Hepatic stellate cell (primary cell): ENCODE measurements around the gene STAB2.

Experiments used
- DNase-seq: peaks from one replicate; pipeline ENCODE4 v3.0.0; 2011; ENCODE audit warnings: low spot score

STAB2 gene, protein sequence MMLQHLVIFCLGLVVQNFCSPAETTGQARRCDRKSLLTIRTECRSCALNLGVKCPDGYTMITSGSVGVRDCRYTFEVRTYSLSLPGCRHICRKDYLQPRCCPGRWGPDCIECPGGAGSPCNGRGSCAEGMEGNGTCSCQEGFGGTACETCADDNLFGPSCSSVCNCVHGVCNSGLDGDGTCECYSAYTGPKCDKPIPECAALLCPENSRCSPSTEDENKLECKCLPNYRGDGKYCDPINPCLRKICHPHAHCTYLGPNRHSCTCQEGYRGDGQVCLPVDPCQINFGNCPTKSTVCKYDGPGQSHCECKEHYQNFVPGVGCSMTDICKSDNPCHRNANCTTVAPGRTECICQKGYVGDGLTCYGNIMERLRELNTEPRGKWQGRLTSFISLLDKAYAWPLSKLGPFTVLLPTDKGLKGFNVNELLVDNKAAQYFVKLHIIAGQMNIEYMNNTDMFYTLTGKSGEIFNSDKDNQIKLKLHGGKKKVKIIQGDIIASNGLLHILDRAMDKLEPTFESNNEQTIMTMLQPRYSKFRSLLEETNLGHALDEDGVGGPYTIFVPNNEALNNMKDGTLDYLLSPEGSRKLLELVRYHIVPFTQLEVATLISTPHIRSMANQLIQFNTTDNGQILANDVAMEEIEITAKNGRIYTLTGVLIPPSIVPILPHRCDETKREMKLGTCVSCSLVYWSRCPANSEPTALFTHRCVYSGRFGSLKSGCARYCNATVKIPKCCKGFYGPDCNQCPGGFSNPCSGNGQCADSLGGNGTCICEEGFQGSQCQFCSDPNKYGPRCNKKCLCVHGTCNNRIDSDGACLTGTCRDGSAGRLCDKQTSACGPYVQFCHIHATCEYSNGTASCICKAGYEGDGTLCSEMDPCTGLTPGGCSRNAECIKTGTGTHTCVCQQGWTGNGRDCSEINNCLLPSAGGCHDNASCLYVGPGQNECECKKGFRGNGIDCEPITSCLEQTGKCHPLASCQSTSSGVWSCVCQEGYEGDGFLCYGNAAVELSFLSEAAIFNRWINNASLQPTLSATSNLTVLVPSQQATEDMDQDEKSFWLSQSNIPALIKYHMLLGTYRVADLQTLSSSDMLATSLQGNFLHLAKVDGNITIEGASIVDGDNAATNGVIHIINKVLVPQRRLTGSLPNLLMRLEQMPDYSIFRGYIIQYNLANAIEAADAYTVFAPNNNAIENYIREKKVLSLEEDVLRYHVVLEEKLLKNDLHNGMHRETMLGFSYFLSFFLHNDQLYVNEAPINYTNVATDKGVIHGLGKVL (N-terminal part only)

DNA sequence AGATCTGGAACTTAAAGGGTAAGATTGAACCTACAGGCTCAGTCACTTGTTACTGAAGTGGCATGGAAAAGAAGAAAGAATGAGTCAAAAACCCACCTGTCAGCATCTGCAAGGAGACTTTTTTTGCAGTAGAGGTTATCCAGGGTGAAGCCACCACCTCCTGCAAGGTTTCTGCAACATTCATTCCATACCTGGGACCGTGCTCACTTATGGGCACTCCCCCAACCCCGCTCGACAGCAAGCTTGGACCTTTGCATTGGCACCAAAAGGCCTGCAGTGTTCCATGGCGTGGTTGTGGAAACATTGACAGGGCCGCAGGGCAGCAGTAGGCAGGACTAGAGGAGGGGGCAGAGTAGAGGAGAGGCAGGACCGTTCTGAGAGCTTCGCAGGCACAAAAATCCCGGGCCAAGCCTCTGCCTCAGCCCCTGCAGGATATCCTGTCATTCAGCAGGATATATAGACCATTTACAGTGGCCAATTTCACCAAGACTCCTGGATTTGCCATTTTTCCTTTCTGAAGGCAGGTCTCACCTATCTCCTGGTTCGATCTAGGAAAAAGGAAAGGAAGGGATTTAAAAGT is at the start of gene STAB2:
Gene STAB2, plus strand, starts transcription at position 483 of the 580 bp plus-strand sequence. CDS start 204 bp downstream, outside the sequence.
- no peak for DNase-seq

DNA sequence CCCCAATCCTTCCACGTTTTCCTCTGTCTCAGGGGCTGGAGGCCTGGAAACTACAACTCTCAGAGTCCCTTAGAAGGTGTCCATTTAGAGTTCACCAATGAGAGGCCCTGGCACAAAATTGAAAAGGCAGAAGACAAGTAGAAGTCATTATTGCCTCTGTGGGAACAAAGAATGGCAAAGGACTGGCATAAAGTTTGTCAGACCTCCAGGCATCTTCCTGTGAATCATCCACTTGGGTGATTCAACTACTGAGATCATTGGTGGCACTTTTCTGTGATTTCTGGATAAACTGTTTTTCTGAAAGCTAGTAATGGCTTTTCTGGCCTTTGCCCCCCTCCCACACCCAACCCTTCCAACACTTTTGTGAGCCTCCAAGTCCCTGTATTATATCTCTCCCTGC is 48.7 kb upstream of the STAB2 start:
- no peak for DNase-seq

- DNase-seq = no peak
These were observed 46.8 kb upstream of the STAB2 start for GRCh38 chr12:103540319-103540718.

GRCh38 chr12:103542078-103542477 is 45.0 kb upstream of the STAB2 start:
- no peak for DNase-seq

DNA sequence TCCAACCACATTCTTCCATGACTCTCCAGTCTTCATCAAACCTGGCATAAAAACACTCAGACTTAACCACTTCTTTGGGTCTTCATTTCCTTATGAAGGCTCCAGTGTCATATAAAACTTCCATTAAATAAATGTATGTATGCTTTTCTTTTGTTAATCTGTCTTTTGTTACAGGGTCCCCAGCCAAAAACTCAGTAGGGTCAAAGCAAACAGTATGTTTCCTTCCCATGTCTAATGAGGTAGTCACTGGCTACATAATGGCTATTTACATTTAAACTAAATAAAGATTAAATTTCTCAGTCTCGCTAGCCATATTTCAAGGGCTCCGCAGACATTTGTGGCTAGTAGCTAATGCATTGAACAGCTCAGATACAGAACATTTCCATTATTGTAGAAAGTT is 40.1 kb upstream of the STAB2 start:
- no peak for DNase-seq

GRCh38 chr12:103547376-103547775 is 39.7 kb upstream of the STAB2 start:
- DNase-seq = no peak

- DNase-seq = no peak
These were observed 39.1 kb upstream of the STAB2 start for GRCh38 chr12:103547929-103548328.

DNA sequence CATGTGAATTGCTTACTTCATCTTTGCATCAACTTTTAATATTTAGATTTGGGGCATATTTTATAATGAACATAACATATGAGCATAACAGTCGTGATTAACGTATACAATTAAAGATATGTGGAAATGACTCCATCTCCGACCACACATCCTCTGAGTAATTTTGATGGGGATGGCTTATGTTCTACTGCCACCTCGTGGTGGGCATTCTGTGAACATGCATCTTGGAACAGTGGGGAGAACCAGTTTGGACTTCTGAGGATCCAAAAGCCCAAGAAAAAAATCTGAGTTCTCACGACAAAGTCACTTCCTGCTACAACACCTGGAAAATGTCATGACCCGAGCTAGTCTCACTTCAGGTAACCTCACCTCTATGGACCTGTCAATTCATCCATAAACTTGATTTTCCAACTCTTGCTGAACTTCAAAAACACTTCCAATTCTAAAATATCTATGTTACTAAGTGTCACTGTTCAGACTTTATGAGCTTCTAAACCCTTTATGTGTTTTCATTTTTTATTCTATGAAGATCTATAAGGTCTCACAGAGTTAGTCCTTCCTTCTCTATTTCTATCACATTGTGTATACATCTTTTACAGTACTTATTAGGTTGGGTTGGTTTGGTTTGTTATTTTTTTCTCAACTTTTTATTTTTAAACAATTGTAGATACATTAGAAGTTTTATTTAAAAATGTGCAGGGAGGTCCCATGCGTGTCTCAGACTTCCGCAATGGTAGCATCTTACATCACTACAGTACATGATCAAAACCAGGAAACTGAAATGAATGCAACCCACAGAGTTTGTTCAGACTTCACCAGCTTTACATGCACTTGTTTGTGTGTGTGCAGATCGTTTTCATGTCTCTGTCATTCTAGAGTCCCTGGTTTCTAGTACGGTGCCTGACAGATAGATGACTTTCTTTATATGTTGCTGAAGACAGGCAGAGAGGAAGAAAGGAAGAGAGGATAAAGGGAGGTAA is 38.2 kb upstream of the STAB2 start:
- peak; percentile 24 for DNase-seq

DNA sequence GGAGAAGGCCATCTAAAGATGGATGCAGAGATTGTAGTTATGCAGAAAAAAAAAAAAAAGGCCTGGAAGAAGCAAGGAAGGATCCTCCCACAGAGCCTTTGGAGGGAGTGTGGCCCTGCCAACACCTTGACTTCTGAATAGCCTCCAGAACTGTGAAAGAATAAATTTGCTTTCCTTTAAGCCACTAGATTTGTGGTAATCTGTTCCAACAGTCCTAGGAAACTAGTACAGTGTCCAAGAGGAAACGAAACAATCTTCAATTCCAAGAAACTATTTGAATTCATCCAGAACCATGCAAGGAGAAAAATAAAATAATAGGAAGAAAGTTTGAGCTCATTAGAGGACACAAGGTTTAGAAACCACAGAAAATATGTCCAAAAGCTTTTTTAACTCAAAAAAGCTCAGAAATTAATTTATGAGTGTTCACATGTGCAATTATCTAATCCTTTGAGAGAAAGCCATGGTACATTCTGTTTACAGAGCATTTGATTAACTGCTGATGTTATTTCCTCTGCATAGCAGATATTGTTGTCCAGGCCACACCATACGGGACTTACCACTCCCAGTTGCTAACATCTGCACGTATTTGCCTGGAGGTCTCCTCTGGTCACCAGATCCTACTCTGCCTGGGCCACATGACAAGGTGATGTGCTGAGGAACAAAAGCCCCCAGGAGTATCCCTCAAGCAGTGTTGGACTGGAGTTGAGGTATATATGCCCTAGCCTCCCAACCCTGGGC is 30.0 kb upstream of the STAB2 start:
- no peak for DNase-seq

GRCh38 chr12:103557628-103558010 is 29.5 kb upstream of the STAB2 start:
- no peak for DNase-seq

DNA sequence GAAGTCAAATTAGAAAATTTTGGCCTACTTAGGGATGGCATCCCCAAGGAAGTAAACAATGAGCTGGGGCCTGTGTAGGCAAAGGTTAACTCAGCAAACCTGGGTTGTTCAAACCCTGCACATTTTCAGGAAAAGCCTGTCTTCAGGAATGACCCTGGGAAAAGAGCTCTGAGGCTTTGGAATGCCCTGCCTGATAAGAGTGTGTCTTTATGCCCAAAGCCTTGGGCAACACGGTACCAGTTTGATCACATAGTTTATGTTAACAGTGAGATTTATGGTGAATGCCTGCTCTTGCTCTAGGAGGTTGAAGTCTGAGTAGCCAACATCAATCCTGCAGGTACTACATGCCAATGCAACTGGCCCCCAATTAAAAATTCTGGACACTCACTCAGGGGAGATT is 28.2 kb upstream of the STAB2 start:
- no peak for DNase-seq

DNA sequence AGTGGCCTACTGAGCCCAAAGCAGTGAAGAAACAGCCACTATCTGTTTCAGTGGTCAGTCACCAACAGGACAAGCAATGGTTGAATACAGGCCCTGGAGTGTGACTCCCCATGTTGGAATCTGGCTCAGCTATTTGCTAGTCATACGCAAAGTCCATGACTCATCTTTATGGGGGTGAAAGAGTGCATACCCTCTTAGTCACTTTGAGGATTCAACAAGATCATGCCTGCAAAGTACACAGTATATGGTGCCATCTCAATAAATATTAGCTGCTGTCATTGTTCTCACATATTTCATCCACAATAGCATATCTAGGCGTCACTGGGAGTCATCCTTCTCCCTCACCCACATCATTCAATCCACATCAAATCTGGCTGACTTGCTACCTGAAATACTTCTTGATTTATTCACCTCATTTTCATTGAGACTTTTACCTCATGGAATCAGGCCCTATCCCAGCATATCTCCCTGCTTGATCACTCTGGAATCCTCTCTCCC is 26.4 kb upstream of the STAB2 start:
- peak; percentile 75 for DNase-seq

- no peak for DNase-seq
These were observed 25.9 kb upstream of the STAB2 start for GRCh38 chr12:103561174-103561573.

DNA sequence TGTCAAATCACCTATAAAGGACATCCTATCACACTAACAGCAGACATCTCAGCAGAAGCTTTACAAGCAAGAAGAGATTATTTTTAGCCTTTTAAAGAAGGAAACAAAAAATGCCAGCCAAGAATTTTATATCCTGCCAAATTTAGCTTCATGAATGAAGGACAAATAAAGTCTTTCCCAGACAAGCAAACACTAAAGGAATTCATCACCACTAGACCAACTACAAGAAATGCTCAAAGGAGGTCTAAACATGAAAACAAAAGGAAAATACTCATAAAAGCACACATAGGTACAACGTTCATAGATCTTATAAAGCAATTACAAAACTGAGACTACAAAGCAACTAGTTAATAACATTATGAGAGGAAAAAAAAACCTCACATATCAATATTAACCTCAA is 20.7 kb upstream of the STAB2 start:
- DNase-seq = no peak

DNA sequence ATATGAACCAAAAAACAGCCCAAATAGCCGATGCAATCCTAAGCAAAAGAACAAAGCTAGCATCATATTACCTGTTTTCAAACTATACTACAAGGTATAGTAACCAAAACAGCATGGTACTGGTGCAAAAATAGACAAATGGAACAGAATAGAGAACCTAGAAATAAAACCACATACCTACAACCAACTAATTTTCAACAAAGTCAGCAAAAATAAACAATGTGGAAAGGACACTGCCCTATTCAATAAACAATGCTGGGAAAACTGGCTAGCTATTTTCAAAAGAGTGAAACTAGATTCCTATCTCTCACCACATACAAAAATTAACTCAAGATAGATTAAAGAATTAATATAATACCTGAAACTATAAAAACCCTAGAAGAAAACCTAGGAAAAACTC is 17.8 kb upstream of the STAB2 start:
- no peak for DNase-seq

- DNase-seq = no peak
These were observed 15.8 kb upstream of the STAB2 start for GRCh38 chr12:103571286-103571685.

- DNase-seq = no peak
These were observed 14.6 kb upstream of the STAB2 start for GRCh38 chr12:103572312-103573045.

DNA sequence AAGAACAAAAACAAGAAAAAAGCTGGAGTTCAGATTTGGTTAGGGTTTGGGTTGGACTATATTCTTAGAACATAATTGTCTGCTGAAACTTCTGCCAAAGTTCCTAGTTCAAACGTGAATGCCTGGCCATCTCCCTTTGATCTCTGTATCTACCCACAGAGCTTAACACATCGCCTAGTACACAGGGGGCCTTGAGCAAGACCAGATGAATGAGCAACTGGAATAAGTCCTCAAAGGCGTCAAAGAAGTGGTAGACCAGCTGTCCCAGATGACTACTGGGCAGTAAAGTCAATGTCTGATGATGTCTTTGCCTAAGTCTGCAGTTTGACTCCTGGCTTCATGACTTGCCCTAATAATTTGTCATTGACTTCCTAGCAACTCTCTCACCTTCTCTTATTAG is 13.9 kb upstream of the STAB2 start:
- DNase-seq = no peak

- DNase-seq = no peak
These were observed 8.1 kb upstream of the STAB2 start for GRCh38 chr12:103578926-103579325.
